ENCODE data around the gene FIBP. TPM values are rescaled to one million over a fixed set of nuclear protein-coding genes. Genes with fewer than 3 reads are reported as not detected.
A peak's percentile ranks its signal among the peaks of the same experiment; 100 is the strongest.

Gene FIBP
- total RNA-seq, 4 donors from 2014 or later: 69.4 to 103 (median 86.2) TPM

DNA sequence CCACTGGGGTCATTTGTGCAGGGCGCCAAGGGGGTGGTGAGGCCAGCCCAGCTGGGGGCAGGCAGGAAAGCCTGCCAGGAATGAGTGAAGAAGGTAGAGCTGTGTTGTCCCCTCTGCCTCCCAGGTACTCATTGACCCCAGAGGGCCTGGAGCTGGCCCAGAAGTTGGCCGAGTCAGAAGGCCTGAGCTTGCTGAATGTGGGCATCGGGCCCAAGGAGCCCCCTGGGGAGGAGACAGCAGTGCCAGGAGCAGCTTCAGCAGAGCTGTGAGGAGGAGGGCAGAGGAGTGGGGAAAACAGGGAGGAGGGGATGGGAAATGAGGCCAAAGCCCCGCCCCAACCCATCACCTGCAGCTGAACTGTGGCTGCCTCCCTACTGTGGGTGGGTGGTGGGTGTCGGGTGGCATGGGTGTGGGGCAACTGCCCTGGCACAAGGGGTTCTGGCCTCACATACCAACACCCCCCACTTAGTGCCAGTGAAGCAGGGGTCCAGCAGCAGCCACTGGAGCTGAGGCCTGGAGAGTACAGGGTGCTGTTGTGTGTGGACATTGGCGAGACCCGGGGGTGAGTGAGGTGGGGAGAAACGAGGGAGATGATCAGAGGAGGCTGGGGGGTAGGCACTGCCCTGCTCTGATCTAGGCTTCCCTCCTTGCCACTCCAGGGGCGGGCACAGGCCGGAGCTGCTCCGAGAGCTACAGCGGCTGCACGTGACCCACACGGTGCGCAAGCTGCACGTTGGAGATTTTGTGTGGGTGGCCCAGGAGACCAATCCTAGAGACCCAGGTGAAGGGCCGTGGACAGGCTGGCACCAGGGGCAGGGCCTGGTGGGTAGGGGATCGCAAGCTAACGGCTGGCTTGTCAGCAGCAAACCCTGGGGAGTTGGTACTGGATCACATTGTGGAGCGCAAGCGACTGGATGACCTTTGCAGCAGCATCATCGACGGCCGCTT is 25.1 kb downstream of the FIBP start:
- H3K4me3 ChIP-seq (ENCODE audit: low read depth, poor library complexity, severe bottlenecking): no peak overlapping the region
- DNase-seq (ENCODE audit: low spot score in 2 of 2): no peak
- WGBS, 2 donors: 91 to 92% methylated on average over 24 of the region's 24 CpGs
- TF ChIP-seq POLR2A (IDR thresholded peaks at IDR 0.05): no peak
- TF ChIP-seq, protein P1, sequence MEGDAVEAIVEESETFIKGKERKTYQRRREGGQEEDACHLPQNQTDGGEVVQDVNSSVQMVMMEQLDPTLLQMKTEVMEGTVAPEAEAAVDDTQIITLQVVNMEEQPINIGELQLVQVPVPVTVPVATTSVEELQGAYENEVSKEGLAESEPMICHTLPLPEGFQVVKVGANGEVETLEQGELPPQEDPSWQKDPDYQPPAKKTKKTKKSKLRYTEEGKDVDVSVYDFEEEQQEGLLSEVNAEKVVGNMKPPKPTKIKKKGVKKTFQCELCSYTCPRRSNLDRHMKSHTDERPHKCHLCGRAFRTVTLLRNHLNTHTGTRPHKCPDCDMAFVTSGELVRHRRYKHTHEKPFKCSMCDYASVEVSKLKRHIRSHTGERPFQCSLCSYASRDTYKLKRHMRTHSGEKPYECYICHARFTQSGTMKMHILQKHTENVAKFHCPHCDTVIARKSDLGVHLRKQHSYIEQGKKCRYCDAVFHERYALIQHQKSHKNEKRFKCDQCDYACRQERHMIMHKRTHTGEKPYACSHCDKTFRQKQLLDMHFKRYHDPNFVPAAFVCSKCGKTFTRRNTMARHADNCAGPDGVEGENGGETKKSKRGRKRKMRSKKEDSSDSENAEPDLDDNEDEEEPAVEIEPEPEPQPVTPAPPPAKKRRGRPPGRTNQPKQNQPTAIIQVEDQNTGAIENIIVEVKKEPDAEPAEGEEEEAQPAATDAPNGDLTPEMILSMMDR (IDR thresholded peaks at IDR 0.05): no peak
- intact Hi-C loops (cut with DNase I; ENCODE audit: low total_unique reads): no loop called here

DNA sequence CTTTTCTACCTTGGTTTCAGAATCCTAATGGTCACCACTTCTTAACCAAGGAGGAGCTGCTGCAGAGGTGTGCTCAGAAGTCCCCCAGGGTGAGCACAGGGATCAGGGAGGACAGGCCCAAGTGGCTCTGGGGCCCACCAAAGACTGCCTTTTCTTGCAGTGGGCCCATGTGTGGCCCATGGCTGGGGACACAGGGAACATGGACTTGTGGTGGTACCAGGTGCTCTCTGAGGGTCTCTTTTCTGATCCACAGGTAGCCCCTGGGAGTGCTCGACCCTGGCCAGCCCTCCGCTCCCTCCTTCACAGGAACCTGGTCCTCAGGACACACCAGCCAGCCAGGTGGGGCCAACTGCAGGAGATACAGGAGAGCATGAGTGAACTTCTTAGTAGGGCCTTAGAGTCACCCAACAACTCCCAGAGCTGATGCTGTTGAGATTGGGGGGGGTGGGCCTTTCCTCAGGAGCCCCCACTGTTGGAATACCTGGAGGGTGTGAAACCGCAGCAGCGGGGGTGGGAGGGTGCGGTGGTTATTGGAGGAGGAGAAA is 26.0 kb downstream of the FIBP start:
- TF ChIP-seq, protein P1 (IDR thresholded peaks at IDR 0.05): no peak
- no peak for TF ChIP-seq POLR2A (IDR thresholded peaks at IDR 0.05)
- WGBS, 2 donors: 74 to 92% methylated on average over 5 of the region's 5 CpGs
- DNase-seq (ENCODE audit: low spot score in 2 of 2): no peak
- no peak overlapping the region for H3K4me3 ChIP-seq (ENCODE audit: low read depth, poor library complexity, severe bottlenecking)
- intact Hi-C loops (cut with DNase I; ENCODE audit: low total_unique reads): no loop called here

DNA sequence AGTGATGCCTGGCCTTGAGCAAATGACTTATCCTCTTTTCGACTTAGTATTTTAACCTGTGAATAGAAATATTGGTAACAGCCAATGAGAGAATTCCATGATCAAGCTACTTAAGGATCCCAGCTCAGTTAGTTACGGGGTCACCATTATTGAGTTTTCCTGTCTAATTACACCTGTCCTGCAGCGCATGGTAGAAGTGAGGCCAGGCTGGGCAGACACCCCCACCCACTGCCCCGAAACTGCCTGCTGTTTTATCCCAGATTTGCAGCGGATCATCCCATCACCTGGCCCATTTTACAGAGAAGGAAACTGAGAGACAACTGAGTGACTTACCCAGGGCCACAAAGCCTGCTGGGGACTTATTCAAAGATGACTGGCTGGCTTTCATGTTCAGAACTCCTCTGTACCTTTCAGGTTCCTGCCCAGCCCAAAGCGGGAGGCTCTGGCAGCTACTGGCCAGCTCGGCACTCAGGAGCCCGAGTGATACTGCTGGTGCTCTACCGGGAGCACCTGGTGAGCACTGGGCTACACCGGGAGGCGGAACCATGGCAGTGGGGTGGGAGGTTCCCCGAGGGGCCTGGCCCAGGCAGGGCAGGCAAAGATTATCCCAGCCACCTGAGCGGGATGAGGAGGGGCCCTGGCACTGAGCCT is 26.6 kb downstream of the FIBP start:
- no peak for TF ChIP-seq POLR2A (IDR thresholded peaks at IDR 0.05)
- TF ChIP-seq, protein P1 (IDR thresholded peaks at IDR 0.05): no peak
- 79 to 83% methylated on average over 7 to 13 of the region's 13 CpGs for WGBS, 2 donors
- no peak for DNase-seq (ENCODE audit: low spot score in 2 of 2)
- H3K4me3 ChIP-seq (ENCODE audit: low read depth, poor library complexity, severe bottlenecking): no peak overlapping the region
- intact Hi-C loops (cut with DNase I; ENCODE audit: low total_unique reads): no loop called here

DNA sequence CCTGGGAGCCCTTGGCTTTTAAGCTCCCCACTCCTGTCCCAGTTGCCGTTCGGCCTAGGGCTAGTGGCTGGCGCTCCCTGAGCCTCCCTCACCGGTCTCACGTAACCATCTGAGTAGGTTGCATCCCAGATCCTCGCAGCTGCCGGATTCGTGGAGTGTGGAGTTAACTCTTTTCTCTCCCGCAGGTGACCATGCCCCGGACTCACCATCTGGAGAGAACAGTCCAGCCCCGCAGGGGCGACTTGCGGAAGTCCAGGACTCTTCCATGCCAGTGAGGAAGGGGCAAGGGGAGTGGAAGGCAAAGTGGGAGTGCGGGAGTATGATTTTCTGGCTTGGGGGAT is 27.1 kb downstream of the FIBP start:
- peak overlapping the region; percentile 49 for H3K4me3 ChIP-seq (ENCODE audit: low read depth, poor library complexity, severe bottlenecking)
- DNase-seq (ENCODE audit: low spot score in 2 of 2): peak in 1 of 2 donors; percentile 24
- no peak for TF ChIP-seq POLR2A (IDR thresholded peaks at IDR 0.05)
- TF ChIP-seq, protein P1 (IDR thresholded peaks at IDR 0.05): no peak
- intact Hi-C loops (cut with DNase I; ENCODE audit: low total_unique reads): no loop called here
- WGBS, 2 donors: 6 to 10% methylated on average over 14 of the region's 14 CpGs

DNA sequence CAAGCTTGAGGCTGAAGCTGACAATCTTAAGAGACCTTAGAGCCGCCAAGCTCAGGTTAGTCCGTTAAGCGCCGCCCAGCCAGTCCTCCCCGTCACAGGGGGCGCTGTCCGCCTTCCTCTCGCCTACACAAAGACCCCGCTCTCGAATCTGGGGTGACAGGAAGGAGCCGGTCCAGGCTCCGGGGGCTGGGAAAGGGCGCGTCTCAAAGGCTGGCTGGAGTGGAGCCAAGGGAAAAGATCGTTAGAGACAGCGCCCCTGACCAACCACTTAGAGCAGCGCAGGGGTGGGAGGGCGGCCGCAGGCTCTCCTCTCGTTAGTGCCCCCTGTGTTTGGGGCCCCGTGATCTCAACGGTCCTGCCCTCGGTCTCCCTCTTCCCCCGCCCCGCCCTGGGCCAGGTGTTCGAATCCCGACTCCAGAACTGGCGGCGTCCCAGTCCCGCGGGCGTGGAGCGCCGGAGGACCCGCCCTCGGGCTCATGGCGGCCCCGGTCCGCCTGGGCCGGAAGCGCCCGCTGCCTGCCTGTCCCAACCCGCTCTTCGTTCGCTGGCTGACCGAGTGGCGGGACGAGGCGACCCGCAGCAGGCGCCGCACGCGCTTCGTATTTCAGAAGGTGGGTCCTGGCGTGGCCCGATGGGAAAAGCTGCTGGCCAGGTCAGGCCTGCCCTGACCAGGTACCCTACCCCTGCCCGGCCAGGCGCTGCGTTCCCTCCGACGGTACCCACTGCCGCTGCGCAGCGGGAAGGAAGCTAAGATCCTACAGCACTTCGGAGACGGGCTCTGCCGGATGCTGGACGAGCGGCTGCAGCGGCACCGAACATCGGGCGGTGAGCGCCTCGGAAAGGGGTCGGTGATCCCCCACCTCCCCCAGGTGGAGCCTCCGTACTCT is 27.8 kb downstream of the FIBP start, which contains the start of gene MUS81:
MUS81 (plus strand) TSS at position 156 of the 887 bp plus-strand sequence; CDS start at position 477, 321 bp downstream.
- intact Hi-C loops (cut with DNase I; ENCODE audit: low total_unique reads): no loop called here
- DNase-seq (ENCODE audit: low spot score in 2 of 2): peak; percentile 97 to 99
- TF ChIP-seq, protein P1 (IDR thresholded peaks at IDR 0.05): no peak
- TF ChIP-seq POLR2A (IDR thresholded peaks at IDR 0.05): peak in 1 of 2 donors; percentile 4
- WGBS, 2 donors: 0 to 1% methylated on average over 42 to 44 of the region's 78 CpGs
- peak within 1 kb of the TSS; percentile 49 for H3K4me3 ChIP-seq (ENCODE audit: low read depth, poor library complexity, severe bottlenecking)

Measured in lower leg skin (tissue), 4 donors.